LNCAP (cell line): ENCODE data around the gene L3HYPDH.

ENCODE experiments used
- TF ChIP-seq, protein P1 (sequence below): fragments of 450-650 bp; IDR thresholded peaks from 2 replicates; pipeline ENCODE4 v1.5.1; 2017; ENCODE audit warnings: mild to moderate bottlenecking

Gene L3HYPDH

DNA sequence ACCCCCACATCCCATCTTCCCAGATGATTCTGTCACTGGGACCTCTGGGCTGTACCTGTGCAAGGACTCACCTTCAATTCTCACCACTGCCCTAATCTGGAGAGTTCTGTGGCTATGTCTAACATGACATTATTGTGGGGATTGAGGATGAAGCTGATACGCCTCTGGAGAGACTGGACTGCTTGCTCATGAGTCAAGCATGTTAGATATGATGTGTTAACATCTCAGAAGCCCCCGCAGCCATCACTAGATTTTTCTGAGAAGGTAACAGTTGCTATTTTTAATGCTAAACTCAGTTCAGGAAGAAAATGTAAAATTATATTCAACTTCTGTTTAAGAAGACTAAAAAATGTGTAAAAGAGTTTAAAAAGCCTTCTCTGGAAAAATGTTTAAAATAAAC is 25.8 kb upstream of the L3HYPDH start:
- TF ChIP-seq, protein P1, sequence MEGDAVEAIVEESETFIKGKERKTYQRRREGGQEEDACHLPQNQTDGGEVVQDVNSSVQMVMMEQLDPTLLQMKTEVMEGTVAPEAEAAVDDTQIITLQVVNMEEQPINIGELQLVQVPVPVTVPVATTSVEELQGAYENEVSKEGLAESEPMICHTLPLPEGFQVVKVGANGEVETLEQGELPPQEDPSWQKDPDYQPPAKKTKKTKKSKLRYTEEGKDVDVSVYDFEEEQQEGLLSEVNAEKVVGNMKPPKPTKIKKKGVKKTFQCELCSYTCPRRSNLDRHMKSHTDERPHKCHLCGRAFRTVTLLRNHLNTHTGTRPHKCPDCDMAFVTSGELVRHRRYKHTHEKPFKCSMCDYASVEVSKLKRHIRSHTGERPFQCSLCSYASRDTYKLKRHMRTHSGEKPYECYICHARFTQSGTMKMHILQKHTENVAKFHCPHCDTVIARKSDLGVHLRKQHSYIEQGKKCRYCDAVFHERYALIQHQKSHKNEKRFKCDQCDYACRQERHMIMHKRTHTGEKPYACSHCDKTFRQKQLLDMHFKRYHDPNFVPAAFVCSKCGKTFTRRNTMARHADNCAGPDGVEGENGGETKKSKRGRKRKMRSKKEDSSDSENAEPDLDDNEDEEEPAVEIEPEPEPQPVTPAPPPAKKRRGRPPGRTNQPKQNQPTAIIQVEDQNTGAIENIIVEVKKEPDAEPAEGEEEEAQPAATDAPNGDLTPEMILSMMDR: no peak

DNA sequence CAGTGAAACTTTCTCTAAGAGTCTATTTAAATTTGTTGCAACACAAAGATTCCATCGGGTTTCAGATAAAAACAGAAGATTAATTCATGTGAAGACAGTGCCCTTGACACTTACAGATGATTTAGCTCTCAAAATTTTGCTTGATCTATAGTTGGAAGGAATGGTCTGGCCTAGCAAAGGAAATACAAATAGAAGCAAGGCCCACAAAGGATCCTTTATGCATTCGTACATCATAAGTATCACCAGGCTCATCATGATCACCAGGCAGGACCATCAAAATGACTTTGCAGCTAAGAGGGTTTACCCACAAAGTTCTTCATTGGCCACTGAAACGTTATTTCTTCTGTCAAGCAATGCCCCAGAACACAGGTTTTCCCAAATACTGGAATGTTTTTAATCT is 24.9 kb upstream of the L3HYPDH start:
- TF ChIP-seq, protein P1: no peak

DNA sequence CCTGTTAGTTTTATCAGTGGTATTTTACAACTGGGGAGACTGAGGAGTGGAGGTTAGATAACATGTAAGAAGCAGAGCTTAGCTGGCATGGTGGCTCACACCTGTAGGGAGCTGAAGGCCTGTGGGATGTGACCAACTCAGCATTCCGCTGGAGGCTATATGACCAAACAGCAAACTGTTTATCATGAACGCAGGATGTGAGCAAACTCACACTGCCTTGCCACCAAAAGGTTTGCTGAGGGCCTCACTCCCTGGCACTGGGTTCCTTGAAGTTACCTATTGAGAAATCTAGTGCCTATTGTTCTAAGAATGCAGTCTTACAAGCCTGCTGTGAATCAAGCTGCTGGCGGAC is 23.5 kb upstream of the L3HYPDH start:
- TF ChIP-seq, protein P1: no peak

DNA sequence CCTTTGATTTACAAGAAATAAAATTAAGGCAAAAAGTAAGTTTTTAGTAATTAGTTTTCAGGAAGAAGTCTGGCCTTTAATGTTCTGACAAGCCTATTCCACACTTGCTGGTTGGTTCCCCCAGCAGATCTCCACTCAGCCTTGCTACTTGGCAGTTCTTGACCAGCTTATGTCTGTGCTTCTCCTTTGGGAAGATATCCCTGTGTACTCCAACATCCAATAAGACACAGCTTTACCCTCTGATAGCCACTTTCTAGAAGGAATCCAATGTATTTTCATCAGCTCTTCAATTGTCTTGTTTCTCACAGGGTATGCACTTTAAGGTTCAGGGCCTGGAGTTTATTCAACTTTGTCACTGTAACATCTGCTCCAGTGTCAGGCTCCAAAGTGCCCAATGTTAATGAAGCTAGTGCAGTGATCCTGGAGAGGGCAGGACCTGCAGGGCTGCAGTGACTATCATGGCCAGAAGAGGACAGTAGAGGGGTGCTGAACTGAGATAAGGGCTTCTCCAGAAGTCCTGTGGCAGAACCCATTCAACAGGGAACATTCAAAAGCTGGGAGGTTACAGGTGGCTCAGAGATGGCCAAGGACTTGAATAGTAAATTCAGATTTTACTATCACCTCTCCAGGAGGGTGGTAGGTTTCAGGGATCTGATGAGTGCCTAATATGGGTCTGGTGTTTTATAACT is 23.0 kb upstream of the L3HYPDH start:
- TF ChIP-seq, protein P1: peak; percentile 99

DNA sequence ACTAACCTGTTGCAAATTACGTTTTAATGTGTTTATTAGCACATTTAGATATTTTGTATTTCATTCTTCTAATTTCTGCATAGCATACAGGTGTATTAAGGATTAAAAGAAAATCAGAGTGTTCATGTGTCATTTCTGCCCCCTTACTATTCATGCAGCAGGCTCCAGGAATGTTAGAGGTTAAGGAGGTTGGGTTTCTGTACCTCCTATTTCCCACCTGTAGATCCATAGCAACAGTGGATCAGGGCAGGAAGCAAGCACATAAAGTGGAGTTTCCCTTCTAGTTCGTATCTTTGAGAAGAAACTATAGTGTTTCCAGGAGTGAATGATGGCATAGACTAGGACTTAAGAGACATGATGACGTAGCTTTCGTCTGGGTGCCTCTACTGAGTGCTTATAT is 19.0 kb upstream of the L3HYPDH start:
- TF ChIP-seq, protein P1: no peak

DNA sequence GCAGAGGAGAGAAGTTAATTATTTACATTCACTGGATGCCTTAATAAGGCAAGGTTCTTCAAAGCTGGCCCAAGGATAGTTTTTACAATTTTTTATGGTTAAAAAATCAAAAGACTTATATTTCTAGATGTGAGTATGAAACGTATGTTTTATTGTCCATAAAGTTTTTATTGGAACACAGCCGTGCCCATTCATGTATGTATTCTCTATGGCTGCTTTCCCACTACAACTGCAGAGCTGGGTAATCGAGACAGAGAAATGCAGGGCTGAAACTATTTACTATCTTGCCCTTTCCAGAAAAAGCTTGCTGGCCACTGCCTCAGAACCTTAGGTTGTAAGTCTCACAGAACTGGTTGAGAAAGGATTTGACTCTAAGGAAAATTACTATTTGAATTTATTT is 16.5 kb upstream of the L3HYPDH start:
- TF ChIP-seq, protein P1: no peak

DNA sequence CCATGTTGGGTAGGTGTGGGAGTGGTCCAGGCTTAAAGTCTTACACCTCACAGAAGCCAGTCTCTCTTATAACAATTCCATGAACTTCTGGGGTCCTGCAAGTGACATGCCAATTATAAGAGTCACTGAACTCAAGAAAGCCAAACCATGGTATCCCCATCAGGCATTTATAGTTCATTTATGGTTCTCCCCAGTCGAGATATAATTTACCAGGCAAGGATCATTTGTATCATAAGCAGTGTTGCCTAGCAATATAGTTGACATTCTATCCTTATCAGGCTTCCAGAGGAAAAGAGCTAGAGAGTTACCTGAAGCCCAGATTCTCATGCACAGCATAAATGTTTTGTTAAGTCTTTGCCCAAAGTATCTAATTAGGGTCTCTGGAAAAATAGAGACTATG is 8.2 kb upstream of the L3HYPDH start:
- TF ChIP-seq, protein P1: no peak

DNA sequence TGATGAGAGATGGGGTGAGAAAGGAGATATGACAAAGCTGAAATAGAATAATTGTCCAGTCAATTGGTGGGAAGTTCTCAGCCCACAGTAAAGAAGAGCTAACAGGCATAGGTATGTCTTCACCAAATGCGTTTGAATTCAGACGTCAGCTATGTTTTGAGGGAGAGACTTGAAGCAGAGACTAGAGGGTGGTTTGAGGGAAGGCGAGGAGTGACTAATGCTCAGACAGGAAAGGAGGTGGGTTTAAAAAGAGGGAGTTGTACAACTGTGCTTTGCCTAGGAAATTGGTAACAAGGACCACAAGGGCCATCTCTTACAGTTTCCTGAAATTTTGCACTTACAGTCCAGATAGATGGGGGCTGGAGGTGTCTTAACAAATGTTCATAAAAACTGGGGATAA is 6.5 kb upstream of the L3HYPDH start:
- TF ChIP-seq, protein P1: no peak
